CD14-positive monocyte (primary cell): Measurements from ENCODE around the gene CDK15. TPM values are rescaled to one million over a fixed set of nuclear protein-coding genes. Genes with fewer than 3 reads are reported as not detected.

ENCODE experiments used
- DNase-seq, 3 donors: peaks; one replicate each; pipeline ENCODE4 v3.0.0-alpha.2; 2011 to 2022
- H2AFZ ChIP-seq: 2 replicates; pipeline ENCODE4 v1.6.0; 2012; ENCODE audit warnings: mild to moderate bottlenecking, low read depth, low read length, inconsistent platforms; ENCODE audit not compliant: insufficient read depth, poor library complexity, severe bottlenecking
- H3K27ac ChIP-seq, 2 donors: 1 replicate in 1 of 2; 2 replicates in 1 of 2; pipeline ENCODE4 v1.5.1; 2012 to 2013; ENCODE audit warnings: low read length in 2 of 2, control low read depth in 1 of 2, inconsistent platforms in 1 of 2, low read depth in 1 of 2, mild to moderate bottlenecking in 1 of 2
- H3K27me3 ChIP-seq, 2 donors: one replicate each; pipeline versions ENCODE4 v1.6.0 to v1.6.1; 2011 to 2013; ENCODE audit warnings: low read length in 2 of 2; ENCODE audit not compliant: control insufficient read depth in 2 of 2, insufficient read depth in 2 of 2
- H3K36me3 ChIP-seq, 2 donors: replicated peaks in 1 of 2; 1 replicate in 1 of 2; 2 replicates in 1 of 2; pipeline versions ENCODE4 v1.5.1 to v1.6.1; 2012 to 2013; ENCODE audit warnings: low read length in 2 of 2, control low read depth in 1 of 2, inconsistent platforms in 1 of 2, mild to moderate bottlenecking in 1 of 2; ENCODE audit not compliant: insufficient read depth in 2 of 2, control insufficient read depth in 1 of 2
- H3K4me1 ChIP-seq, 2 donors: 1 replicate in 1 of 2; 2 replicates in 1 of 2; pipeline versions ENCODE4 v1.5.1 to v1.6.1; 2012 to 2013; ENCODE audit warnings: low read length in 2 of 2, control low read depth in 1 of 2, inconsistent platforms in 1 of 2, mild to moderate bottlenecking in 1 of 2, moderate library complexity in 1 of 2; ENCODE audit not compliant: insufficient read depth in 2 of 2, control insufficient read depth in 1 of 2
- H3K4me2 ChIP-seq: replicated peaks from 2 replicates; pipeline ENCODE3; 2012; ENCODE audit warnings: low read length, moderate library complexity, mild to moderate bottlenecking; ENCODE audit not compliant: poor library complexity, severe bottlenecking; ENCODE audit errors: extremely low read depth
- H3K4me3 ChIP-seq, 3 experiments: fragments of 200-600 bp in 1 of 3; sonication (generic) in 1 of 3; replicated peaks in 1 of 3; 1 replicate in 2 of 3; 2 replicates in 1 of 3; pipeline ENCODE4 v1.5.1; 2011 to 2013; ENCODE audit warnings: low read length in 3 of 3, mild to moderate bottlenecking in 3 of 3, control low read depth in 2 of 3, low read depth in 2 of 3, inconsistent platforms in 1 of 3, moderate library complexity in 1 of 3
- H3K79me2 ChIP-seq: 2 replicates; pipeline ENCODE4 v1.6.0; 2012; ENCODE audit warnings: mild to moderate bottlenecking, control low read depth, inconsistent platforms, low read length, moderate library complexity; ENCODE audit not compliant: insufficient read depth
- H3K9ac ChIP-seq: 2 replicates; pipeline ENCODE4 v1.6.0; 2017; ENCODE audit warnings: low read length, mild to moderate bottlenecking; ENCODE audit not compliant: insufficient read depth, poor library complexity, severe bottlenecking
- H3K9me3 ChIP-seq, 2 donors: replicated peaks in 1 of 2; 1 replicate in 1 of 2; 2 replicates in 1 of 2; pipeline versions ENCODE4 v1.5.1 to v1.6.1; 2012 to 2013; ENCODE audit warnings: low read length in 2 of 2, control low read depth in 1 of 2; ENCODE audit not compliant: control insufficient read depth in 1 of 2, insufficient read depth in 1 of 2
- H4K20me1 ChIP-seq: 2 replicates; pipeline ENCODE4 v1.6.0; 2012; ENCODE audit warnings: mild to moderate bottlenecking, low read length, control low read depth, moderate library complexity; ENCODE audit not compliant: insufficient read depth
- H3K27ac Mint-ChIP-seq, 7 donors: one replicate each; pipeline ENCODE4 v1.8.0; 2020; ENCODE audit warnings: mild to moderate bottlenecking in 7 of 7, mixed read lengths in 7 of 7, moderate library complexity in 6 of 7, inconsistent platforms in 2 of 7
- H3K27me3 Mint-ChIP-seq, 3 donors: one replicate each; pipeline ENCODE4 v1.8.0; 2021 to 2022; ENCODE audit warnings: low read depth in 3 of 3, mild to moderate bottlenecking in 3 of 3, mixed read lengths in 3 of 3, moderate library complexity in 3 of 3, inconsistent platforms in 1 of 3
- H3K36me3 Mint-ChIP-seq, 2 donors: one replicate each; pipeline ENCODE4 v1.8.0; 2020; ENCODE audit warnings: mixed read lengths in 2 of 2, inconsistent platforms in 1 of 2, mild to moderate bottlenecking in 1 of 2
- H3K4me1 Mint-ChIP-seq: one replicate; pipeline ENCODE4 v1.8.0; 2020; ENCODE audit warnings: mild to moderate bottlenecking, mixed read lengths
- H3K4me3 Mint-ChIP-seq, 2 donors: one replicate each; pipeline ENCODE4 v1.8.0; 2020; ENCODE audit warnings: mild to moderate bottlenecking in 2 of 2, mixed read lengths in 2 of 2, moderate library complexity in 1 of 2
- H3K9me3 Mint-ChIP-seq, 7 donors: one replicate each; pipeline ENCODE4 v1.8.0; 2020 to 2022; ENCODE audit warnings: mixed read lengths in 7 of 7, mild to moderate bottlenecking in 6 of 7, moderate library complexity in 6 of 7, inconsistent platforms in 2 of 7
- whole genome bisulfite sequencing: methylation state at CpG from one replicate; pipeline ENCODE4 v1.1.5; 2013; ENCODE audit warnings: missing lambda C conversion rate; ENCODE audit not compliant: insufficient coverage; 5-methylcytosine and 5-hydroxymethylcytosine counted together
- intact Hi-C, 2 donors: fragments of 100-400 bp; cut with micrococcal nuclease; formaldehyde crosslinking; loops; one replicate each; pipeline versions ENCODE4 v1.15.0 to v1.15.1; 2023
- polyA plus RNA-seq, 3 donors: library from polyadenylated mRNA; depleted of rRNA in 1 of 3; unstranded in 2 of 3; stranded (reverse) in 1 of 3; fragments of 300-500 nt in 2 of 3; fragments of >200 nt in 1 of 3; fragmentation: Illumina TruSeq in 2 of 3; gene quantifications; 1 replicate in 2 of 3; 2 replicates in 1 of 3; pipeline ENCODE4 v1.2.3, GENCODE V29; 2012 to 2021
- TF ChIP-seq, protein P1 (sequence below): fragments of 200-600 bp; IDR thresholded peaks from one replicate; pipeline ENCODE4 v1.8.0; 2022; ENCODE audit warnings: antibody characterized with exemption, mild to moderate bottlenecking

The CDK15 gene
- polyA plus RNA-seq, 3 donors = not detected

DNA sequence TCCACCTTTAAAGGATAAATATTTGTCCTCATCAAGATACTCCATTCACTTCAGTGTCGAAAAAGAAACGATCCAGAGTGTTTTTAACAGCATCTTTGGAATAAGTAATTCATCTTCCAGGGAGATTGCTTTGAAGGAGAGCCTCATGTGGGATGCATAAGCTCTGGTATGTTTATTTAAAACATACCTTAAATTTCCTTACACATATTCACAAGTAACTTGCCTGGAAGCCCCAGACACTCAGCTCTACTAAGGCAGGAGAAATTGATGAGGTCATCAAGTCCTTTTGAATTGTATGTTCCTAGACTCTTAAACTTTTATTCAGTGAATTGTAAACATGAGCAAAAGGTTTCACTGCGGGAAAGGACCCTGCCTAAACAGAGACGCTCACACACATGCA lies 103.0 kb downstream of the CDK15 start:
- H3K27ac ChIP-seq = no peak overlapping the region
- H3K27me3 Mint-ChIP-seq = peaks cover 0 to 2% (median 1%) of the 10 kb centered on the region in 3 donors
- H3K9me3 ChIP-seq = no peaks in the 10 kb centered on the region
- no CpG with 5 or more reads among the region's 4 CpGs for WGBS
- TF ChIP-seq, protein P1, sequence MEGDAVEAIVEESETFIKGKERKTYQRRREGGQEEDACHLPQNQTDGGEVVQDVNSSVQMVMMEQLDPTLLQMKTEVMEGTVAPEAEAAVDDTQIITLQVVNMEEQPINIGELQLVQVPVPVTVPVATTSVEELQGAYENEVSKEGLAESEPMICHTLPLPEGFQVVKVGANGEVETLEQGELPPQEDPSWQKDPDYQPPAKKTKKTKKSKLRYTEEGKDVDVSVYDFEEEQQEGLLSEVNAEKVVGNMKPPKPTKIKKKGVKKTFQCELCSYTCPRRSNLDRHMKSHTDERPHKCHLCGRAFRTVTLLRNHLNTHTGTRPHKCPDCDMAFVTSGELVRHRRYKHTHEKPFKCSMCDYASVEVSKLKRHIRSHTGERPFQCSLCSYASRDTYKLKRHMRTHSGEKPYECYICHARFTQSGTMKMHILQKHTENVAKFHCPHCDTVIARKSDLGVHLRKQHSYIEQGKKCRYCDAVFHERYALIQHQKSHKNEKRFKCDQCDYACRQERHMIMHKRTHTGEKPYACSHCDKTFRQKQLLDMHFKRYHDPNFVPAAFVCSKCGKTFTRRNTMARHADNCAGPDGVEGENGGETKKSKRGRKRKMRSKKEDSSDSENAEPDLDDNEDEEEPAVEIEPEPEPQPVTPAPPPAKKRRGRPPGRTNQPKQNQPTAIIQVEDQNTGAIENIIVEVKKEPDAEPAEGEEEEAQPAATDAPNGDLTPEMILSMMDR = no peak
- no peaks in the 10 kb centered on the region for H3K79me2 ChIP-seq
- H4K20me1 ChIP-seq = no peaks in the 10 kb centered on the region
- no peak overlapping the region for H3K4me3 ChIP-seq
- H3K9ac ChIP-seq = no peak overlapping the region
- no peak overlapping the region for H3K4me3 Mint-ChIP-seq
- DNase-seq = no peak
- H3K27me3 ChIP-seq = peaks cover 0 to 2% of the 10 kb centered on the region in 2 donors
- no peaks in the 10 kb centered on the region for H3K36me3 Mint-ChIP-seq
- intact Hi-C loops = no loop called here
- no peaks in the 10 kb centered on the region for H3K36me3 ChIP-seq
- H3K4me2 ChIP-seq = no peak overlapping the region
- H3K27ac Mint-ChIP-seq = no peak overlapping the region
- H2AFZ ChIP-seq = peak overlapping the region; percentile 47
- H3K4me1 Mint-ChIP-seq = peaks cover 9% of the 10 kb centered on the region
- H3K9me3 Mint-ChIP-seq = no peaks in the 10 kb centered on the region
- H3K4me1 ChIP-seq = peaks cover 0 to 5% of the 10 kb centered on the region in 2 donors

DNA sequence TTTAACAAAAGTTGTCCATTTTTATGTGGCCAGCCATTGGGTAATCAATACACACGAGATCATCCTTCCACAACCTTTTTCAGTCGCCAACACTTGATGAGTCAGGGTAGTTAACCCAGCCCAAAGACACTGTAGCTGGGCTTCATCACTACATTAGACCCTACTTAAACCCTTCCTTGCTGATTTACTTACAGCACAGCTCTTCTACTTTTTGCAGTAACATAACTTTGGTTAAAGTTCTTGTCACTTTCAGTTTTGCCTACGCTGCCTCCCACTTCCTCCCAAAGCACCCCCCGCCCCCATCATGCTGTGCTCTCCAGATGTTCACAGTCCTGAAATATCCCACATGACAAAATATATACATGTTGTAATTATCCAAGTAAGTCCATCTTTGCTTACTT lies 103.6 kb downstream of the CDK15 start:
- DNase-seq = no peak
- Histone ChIP-seq H3K9me3 (no peaks in the 10 kb centered on the region), H3K79me2 (no peaks in the 10 kb centered on the region), H4K20me1 (no peaks in the 10 kb centered on the region), H2AFZ (peak overlapping the region; percentile 47), H3K27me3 (no peaks in the 10 kb centered on the region), H3K9ac (no peak overlapping the region), H3K27ac (no peak overlapping the region), H3K4me2 (peak overlapping the region; percentile 41), H3K36me3 (no peaks in the 10 kb centered on the region), H3K4me3 (peak overlapping the region in 2 of 3 experiments; percentile 18 to 22), H3K4me1 (peaks cover 0 to 5% of the 10 kb centered on the region in 2 donors)
- Mint-ChIP-seq H3K4me3 (peak overlapping the region; percentile 63 to 72), H3K27me3 (peaks cover 0 to 2% (median 1%) of the 10 kb centered on the region in 3 donors), H3K27ac (peak overlapping the region in 1 of 7 donors; percentile 43), H3K9me3 (no peaks in the 10 kb centered on the region), H3K36me3 (no peaks in the 10 kb centered on the region), H3K4me1 (peaks cover 9% of the 10 kb centered on the region)
- 0% methylated on average over 3 of the region's 4 CpGs for WGBS
- intact Hi-C loops = no loop called here
- TF ChIP-seq, protein P1 = no peak
